Measurements from ENCODE around the gene KCNA10. TPM values are rescaled to one million over a fixed set of nuclear protein-coding genes. Genes with fewer than 3 reads are reported as not detected.
A peak's percentile ranks its signal among the peaks of the same experiment; 100 is the strongest.

The KCNA10 gene
- total and polyA plus RNA-seq, 10 of the 15 experiments (the other 5 are each of a cell fraction or from before 2014, with no cell fraction given): not detected

DNA sequence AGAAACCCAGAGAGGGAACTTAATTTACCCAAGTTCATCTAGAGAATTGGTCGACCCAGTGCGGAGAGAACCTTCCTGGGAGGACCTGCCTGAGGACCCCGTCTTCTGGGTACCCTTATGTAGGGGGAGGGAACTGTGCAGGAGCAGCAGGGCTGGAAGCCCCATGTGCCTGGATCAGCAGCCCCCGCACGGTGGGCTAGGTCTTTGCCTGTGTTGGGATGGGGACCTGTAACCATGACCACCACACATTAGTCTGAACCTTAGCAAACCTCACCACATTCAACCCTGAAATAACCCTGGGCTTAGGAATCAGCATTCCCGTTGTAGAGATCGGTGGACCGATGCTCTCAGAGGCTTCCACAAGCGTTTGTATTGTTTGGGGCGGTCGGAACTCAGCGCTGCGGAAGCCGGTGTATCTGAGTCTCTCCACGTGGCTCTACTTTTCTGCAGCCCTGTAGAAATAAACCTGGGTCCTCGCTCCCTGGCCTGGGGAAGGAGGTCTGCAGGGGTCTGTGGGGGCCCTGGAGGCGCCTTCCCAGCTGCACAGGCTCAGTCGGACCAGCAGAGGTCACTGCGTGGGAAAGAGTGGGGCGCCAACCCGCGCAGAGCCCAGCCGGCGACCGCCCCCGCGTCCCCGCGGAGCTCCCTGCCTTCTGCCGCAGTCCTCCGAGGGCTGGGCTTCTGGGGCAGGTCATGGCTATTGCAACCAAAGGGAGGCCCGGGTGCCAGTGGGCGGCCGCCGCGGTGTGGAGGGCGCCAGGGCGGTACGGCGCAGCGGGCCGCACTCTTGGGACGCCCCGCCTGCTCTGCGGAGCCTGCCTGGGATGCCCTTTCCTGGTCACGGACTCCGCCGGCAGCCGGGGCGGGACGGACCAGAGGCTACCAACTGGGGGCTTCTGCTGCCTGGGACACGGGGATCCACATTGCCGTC is 36.2 kb upstream of the KCNA10 start (continued):
- TF ChIP-seq, protein P1, sequence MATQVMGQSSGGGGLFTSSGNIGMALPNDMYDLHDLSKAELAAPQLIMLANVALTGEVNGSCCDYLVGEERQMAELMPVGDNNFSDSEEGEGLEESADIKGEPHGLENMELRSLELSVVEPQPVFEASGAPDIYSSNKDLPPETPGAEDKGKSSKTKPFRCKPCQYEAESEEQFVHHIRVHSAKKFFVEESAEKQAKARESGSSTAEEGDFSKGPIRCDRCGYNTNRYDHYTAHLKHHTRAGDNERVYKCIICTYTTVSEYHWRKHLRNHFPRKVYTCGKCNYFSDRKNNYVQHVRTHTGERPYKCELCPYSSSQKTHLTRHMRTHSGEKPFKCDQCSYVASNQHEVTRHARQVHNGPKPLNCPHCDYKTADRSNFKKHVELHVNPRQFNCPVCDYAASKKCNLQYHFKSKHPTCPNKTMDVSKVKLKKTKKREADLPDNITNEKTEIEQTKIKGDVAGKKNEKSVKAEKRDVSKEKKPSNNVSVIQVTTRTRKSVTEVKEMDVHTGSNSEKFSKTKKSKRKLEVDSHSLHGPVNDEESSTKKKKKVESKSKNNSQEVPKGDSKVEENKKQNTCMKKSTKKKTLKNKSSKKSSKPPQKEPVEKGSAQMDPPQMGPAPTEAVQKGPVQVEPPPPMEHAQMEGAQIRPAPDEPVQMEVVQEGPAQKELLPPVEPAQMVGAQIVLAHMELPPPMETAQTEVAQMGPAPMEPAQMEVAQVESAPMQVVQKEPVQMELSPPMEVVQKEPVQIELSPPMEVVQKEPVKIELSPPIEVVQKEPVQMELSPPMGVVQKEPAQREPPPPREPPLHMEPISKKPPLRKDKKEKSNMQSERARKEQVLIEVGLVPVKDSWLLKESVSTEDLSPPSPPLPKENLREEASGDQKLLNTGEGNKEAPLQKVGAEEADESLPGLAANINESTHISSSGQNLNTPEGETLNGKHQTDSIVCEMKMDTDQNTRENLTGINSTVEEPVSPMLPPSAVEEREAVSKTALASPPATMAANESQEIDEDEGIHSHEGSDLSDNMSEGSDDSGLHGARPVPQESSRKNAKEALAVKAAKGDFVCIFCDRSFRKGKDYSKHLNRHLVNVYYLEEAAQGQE (IDR thresholded peaks at IDR 0.05; ENCODE audit: low read depth, low read length): no peak
- TF ChIP-seq SMC3 (IDR thresholded peaks at IDR 0.05; ENCODE audit: borderline replicate concordance, low read length) (peak; percentile 47; the same call in 1 of the 2 replicates), NFYB (IDR thresholded peaks at IDR 0.05; ENCODE audit: insufficient read depth, low read depth, low read length) (no peak), RAD21 (IDR thresholded peaks at IDR 0.05; ENCODE audit: insufficient read depth, low read depth, low read length) (0 out of 2 replicates have a peak, but pooled peaks have one; percentile 23), TCF3 (IDR thresholded peaks at IDR 0.05; ENCODE audit: borderline replicate concordance, insufficient read depth, low read depth, low read length) (no peak), CHD2 (IDR thresholded peaks at IDR 0.05; ENCODE audit: borderline replicate concordance, low read depth, low read length) (no peak), ZNF384 (IDR thresholded peaks at IDR 0.05; ENCODE audit: borderline replicate concordance, low read depth, low read length) (no peak), LARP7 (IDR thresholded peaks at IDR 0.05) (no peak; the same call in 1 of the 2 replicates), EZH2 (IDR thresholded peaks at IDR 0.05; ENCODE audit: borderline replicate concordance, control insufficient read depth, low read depth, low read length) (0 out of 2 replicates have a peak, but pooled peaks have one; percentile 46), GATAD2B (conservative IDR thresholded peaks at IDR 0.05; ENCODE audit: low read depth) (no peak), ZBED1 (IDR thresholded peaks at IDR 0.05; ENCODE audit: borderline replicate concordance) (no peak), SUPT20H (IDR thresholded peaks at IDR 0.05; ENCODE audit: borderline replicate concordance, control insufficient read depth, low read depth, low read length) (no peak), SUZ12 (IDR thresholded peaks at IDR 0.05; ENCODE audit: unreplicated experiment) (no peak), NR2C2 (IDR thresholded peaks at IDR 0.05; ENCODE audit: borderline replicate concordance, control insufficient read depth, insufficient read length, low read depth) (no peak), ZSCAN29 (IDR thresholded peaks at IDR 0.05) (no peak), FOS (IDR thresholded peaks at IDR 0.05; ENCODE audit: borderline replicate concordance, extremely low read depth, insufficient read length) (no peak), WRNIP1 (IDR thresholded peaks at IDR 0.05; ENCODE audit: borderline replicate concordance, low read depth, low read length) (no peak), ZNF274 (IDR thresholded peaks at IDR 0.05; ENCODE audit: insufficient read depth, insufficient read length) (no peak)
- TF ChIP-seq, protein P2, sequence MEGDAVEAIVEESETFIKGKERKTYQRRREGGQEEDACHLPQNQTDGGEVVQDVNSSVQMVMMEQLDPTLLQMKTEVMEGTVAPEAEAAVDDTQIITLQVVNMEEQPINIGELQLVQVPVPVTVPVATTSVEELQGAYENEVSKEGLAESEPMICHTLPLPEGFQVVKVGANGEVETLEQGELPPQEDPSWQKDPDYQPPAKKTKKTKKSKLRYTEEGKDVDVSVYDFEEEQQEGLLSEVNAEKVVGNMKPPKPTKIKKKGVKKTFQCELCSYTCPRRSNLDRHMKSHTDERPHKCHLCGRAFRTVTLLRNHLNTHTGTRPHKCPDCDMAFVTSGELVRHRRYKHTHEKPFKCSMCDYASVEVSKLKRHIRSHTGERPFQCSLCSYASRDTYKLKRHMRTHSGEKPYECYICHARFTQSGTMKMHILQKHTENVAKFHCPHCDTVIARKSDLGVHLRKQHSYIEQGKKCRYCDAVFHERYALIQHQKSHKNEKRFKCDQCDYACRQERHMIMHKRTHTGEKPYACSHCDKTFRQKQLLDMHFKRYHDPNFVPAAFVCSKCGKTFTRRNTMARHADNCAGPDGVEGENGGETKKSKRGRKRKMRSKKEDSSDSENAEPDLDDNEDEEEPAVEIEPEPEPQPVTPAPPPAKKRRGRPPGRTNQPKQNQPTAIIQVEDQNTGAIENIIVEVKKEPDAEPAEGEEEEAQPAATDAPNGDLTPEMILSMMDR (IDR thresholded peaks at IDR 0.05 in 2 of 3, conservative IDR thresholded peaks at IDR 0.05 in 1 of 3; ENCODE audit: control insufficient read depth in 2 of 3, extremely low read depth in 1 of 3, insufficient read depth in 1 of 3, low read depth in 3 of 3, low read length in 3 of 3): peak; percentile 54 to 74 (median 58)
- TF ChIP-seq, protein P3, sequence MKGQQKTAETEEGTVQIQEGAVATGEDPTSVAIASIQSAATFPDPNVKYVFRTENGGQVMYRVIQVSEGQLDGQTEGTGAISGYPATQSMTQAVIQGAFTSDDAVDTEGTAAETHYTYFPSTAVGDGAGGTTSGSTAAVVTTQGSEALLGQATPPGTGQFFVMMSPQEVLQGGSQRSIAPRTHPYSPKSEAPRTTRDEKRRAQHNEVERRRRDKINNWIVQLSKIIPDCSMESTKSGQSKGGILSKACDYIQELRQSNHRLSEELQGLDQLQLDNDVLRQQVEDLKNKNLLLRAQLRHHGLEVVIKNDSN (IDR thresholded peaks at IDR 0.05; ENCODE audit: borderline replicate concordance, extremely low read length, insufficient read depth, low read depth, low read length): no peak
